Measurements from ENCODE around the gene MYH9.
"Not testable (repeated sequence)": the region's sequence is repeated elsewhere in the genome, so short reads cannot be mapped to it uniquely, and the experiment has no call there.

MYH9 gene

DNA sequence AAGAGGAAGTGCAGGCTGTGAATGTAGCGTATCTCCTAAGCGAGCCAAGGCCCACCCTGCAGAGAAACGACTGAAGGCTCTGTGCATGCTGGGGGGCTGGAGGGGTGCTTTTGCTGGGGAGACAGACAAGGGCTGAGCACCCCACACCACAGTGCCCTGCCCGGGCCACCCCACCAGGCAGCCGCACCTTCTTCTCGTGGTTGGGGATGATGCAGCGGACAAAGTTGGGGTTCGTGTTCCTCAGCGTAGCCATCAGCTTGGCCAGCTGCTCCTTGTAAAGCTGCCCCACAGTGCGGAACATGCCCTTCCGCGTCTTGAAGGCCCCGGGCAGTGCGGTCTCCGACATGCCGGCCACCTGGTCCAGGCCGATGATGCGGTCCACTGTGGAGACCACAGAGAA is 81.5 kb downstream of the MYH9 start:
- no peak for DNase-seq

DNA sequence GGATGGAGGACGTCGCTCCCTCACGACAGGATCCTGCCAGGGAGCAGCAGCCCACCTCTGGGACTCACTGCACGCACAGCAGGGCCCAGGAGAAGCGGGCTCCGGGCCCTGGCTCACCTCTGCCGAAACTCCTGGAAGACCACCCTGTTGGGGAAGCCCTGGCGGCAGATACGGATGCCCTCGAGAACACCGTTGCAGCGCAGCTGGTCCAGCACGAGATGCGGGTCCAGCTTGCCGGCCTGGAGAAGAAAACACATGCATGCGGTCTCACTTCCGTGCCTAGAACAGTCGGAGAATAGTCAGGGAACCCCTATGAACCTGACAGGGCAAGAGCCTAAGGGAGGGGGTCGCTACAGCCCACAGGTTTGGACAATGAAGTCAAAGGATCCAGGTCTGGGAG is 82.0 kb downstream of the MYH9 start:
- no peak for DNase-seq

DNA sequence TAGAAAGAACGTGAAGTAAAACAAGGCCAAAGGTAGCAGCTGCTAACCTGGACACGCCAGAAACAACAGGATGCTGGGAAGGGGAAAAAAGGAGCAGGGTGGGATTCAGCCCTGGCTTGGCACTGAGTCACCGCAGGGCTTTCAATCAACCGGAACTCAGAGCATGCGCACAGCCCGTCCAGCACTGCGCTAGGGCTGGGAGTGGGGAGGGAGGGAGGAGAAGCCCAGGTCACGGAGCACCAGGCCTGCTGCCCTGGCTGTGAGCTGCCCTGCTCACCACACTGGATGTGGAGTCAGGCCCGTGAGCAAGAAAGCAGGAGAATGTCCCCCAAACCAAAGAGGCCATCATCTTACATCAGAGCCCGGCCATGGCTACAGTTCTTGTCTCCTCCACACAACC is 83.3 kb downstream of the MYH9 start:
- no peak for DNase-seq

DNA sequence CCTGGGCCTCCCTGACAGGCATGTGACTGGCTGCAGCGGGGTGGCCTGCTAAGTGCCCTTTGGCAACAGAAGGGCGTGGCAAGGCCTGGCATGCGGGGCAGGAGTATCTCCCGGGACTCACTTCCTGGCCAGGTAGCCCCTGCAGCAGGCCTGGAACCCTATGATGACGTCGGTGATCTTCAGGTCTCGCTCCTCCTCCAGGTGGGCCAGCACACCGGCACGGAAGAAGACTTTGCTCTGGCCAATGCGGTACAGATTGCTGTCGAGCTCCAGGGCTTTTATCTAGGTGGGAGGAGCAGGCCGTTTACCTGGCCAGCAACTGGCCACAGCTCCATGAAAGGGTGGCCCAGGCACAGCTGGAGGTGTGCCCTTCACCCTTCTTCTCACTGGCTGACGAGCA is 83.9 kb downstream of the MYH9 start:
- no peak for DNase-seq

DNA sequence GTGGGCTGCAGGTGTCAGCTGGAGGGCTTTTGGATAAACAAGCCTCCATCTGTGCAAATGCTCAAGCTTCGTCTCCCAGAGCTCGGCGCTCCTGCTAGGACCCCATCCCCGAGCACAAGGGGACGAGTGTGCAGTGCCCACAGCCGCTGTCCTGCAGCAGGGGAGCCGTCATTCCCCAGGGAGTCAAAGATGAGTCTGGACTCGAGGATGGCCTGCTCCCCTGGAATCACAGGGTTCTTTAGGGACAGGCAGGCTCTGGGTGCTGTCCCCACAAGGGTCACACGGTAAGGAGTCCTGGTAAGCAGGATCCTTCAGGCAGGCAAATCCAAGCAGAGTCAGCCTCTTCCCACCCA is 84.7 kb downstream of the MYH9 start:
- no peak for DNase-seq

DNA sequence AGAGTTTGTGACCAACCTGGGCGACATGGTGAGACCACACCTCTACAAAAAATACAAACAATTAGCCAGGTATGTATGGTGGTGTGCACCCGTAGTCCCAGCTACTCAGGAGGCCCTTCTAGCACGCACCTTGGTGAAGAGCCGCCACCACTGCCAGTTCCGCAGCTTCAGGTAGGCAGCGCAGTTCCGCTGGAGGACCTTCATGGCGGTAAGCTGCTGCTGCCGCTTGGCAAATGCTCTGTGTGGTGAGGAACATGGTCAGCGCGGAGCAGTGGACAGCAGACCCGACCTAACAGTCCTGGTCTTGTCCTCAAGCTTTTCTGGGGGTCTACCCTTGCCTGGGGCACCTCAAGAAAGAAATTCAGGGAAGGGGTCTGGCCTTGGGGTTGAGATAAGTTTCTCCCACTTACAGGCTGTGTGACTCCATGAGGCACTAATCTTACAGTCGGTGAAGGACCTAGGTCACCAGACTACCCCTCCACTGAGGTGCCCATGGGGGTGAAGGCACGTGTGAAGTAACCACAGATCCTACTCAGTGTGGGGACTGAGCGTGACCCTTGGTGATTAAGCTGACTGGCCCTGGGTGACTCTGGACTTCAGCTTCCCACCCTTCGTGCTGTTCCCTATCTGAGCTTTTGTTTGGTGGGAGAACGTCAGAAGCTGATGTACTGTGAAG is 85.2 kb downstream of the MYH9 start:
- DNase-seq: no peak

DNA sequence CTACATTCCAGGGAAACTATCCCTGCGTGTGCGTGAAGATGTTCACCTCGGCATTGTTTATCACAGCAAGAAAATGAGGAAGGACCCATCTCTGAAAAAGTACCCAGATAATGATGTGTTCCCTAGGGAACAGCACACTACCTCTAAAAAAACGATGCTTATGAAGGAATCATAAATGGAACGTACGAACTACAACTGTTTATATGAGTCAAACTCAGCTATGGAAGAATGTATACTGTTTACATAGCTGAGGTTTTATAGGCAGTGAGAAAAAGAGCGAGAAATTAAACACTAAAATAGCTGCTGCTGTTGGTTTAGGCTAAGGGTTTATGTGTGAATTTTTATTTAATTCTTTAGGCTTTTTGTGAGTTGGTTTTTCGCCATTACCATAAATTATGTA is 85.9 kb downstream of the MYH9 start:
- no peak for DNase-seq

DNA sequence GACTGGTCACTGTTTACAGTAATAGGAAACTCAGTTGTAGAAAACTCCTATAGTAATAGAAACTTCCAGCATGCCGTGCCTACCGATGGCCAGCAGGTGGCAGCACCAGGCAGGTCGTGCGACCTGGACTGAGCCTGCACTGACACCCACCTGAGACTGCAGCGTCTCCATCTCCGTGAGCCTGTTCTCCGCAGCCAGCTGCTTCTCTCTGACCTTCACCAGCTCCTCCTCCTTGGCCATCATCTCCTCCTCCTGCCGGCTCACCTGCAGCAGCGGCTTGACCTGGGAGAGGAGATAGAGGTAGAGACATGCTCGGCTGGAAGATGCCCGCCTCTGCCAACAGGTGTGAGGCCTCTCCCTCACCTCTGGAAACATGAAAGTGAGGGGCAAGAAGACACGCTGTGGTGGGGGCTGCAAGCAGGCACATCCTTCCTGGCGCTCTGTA is 86.4 kb downstream of the MYH9 start:
- peak; percentile 84 for DNase-seq

DNA sequence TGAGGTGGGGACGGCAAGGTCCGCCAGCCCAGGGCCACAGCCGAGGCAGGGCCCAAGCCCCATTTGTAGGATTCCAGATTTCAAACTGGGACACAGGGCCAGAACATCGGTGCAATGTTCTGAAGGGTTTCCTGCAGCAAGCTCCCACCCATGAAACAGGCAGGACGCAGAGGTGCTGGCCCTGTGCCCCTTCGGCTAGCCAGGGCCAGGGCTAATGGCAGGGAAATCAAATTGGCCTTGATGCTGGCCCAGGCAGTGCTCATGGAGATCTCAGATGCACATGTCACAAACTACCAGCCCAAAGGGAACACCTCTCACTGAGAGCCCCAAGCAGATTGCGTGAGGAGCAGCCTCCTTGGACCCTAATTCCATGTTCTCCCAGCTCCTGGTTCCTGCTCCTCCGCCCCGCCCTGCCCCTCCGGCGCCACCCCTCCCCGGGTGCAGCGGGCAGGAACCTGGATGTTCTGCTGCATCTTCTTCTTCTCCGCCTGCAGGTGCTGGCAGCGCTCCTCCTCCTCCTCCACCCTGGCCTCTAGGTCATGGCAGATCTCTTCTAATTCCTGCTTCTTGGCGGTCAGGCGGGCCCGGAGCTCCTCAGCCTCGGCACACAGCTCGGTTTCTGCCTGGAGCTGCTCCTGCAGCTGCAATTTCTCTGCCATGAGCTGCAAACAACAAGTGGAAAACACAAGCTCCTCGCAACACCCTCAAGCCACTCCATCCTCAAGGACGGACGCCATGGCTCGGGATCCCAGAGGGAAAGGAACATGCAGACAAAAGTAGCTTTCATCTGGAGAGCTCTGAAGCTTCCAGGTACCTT is 87.2 kb downstream of the MYH9 start:
- no peak for DNase-seq

DNA sequence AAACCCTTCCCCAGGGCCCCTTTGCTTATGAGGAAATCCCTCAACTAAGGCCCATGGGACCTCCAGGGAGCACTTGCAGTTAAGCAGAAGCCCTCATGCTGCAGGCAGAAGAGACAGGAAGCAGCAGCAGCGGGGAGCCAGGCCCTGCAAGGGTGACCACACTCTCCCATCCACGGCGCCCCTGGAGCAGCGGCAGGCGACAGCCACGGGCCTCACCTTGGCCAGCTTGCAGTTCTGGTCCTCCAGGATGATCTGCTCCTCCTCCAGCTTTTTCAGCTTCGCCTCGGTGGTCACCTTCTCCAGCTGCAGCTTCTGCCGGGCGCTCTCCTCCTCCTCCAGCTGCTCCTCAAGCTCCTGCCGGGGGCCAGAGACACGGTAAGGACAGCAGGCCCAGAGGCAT is 87.9 kb downstream of the MYH9 start:
- no peak for DNase-seq

DNA sequence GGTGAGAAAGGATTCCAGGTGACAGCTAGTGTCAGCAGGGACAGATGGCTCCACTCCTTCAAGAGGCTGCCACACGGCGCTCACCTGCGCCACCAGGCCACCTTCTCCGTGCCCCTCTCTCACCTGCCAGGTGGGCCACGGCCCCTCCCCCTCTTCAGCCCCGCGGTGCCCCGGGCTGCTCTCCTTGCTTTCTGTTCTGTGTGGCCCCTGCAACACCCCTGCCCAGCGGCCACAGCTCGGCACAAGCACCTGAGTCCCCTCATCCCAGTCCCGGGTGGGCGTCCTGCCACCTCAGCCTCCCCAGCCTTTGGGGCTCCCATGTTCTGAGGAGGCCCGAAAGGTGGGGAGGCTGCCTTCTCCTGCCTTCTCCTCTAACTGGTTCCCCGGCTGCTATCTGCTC is 88.5 kb downstream of the MYH9 start:
- DNase-seq: no peak

DNA sequence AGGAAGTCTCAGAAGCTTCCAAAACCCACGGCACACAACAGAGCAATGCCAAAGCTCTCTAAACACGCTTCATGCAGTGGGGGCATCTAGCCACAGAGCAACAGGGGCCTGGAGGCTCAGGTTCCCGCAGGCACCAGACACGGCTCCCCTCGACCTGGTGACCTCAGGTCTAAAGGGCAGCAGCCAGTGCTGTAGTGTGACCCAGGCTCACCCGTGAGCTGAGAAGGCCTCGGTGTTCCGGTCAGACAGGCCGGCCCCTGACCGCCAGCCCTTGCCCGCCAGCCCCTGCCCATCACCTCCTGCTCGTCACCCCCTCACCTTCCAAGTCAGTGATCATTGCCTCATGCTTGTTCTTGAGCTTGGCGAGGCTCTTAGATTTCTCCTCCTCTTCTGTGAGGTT is 89.2 kb downstream of the MYH9 start:
- no peak for DNase-seq

DNA sequence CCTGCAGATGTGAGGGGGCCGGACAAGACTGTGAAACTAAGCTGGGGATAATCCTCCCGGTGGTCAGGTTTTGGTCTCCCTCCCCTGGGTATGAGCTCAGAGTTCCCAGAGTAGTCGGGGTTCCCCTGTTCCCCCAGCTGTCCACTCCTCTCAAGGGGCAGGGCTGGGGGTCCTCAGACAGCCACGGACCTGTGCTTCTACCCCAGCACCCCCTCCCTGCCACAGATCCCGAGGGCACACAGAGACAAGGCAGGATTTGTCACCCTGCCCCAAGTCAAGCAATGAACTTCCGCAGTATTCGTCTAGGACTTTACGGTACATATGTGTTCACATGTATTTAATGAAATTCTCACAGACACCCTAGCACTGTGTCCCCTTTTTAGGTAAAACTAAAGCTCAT is 89.6 kb downstream of the MYH9 start:
- DNase-seq: no peak

DNA sequence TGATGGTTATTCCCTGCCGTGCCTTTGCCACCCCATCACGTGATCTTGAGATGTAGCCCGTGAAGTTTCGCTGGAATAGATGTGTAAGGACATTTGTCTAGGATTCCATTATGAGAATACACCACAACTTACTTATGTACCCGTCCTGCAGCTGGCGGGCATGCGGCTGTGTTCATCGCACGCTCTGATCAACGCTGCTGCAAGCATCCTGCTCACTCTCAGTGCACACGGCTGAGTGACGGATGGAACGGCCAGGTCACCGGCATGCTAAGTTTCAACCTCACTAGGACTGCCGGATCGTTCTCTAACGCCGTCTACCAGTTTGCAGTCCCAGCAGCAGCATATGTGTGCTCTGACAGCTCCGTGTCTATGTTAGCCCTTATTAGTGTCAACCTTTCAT is 90.2 kb downstream of the MYH9 start:
- DNase-seq: no peak

DNA sequence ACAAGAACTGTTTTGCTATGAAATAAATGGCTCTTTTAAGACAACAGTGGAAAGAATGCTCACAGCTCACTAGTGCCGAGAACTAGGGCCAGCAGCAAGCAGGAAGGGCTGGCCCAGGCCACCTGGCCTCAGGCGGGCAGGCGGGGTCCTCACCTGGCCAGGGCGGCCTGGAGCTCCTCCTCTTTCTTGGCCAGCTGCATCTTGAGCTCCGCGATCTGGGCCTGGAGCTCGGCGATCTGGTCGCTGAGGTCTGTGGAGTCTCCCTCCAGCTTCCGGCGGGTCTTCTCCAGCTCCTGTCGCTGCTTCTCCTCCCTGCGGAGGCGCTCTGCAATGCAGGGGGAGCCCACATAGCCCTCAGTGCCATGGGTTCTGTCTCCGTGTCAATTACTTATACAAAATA is 91.1 kb downstream of the MYH9 start:
- no peak for DNase-seq

DNA sequence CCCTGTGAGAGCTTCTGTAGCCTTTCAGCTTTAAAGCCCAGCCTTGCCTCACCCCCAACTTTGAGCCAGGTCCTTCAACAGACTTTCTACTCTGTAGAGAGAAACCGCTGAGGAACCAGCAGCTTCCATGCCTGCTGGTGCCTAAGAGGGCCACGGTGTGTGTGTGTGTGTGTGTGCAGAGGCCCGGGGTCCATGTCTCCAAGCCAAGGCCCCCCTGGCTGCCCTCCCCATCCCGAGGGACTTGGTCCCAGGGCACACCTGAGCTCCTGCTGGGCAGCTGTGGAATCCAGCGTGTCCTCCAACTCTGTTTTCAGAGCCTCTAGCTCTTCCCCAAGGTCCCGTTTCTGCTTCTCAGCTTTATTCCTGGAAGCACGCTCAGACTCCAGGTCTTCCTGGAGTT is 92.5 kb downstream of the MYH9 start:
- no peak for DNase-seq

DNA sequence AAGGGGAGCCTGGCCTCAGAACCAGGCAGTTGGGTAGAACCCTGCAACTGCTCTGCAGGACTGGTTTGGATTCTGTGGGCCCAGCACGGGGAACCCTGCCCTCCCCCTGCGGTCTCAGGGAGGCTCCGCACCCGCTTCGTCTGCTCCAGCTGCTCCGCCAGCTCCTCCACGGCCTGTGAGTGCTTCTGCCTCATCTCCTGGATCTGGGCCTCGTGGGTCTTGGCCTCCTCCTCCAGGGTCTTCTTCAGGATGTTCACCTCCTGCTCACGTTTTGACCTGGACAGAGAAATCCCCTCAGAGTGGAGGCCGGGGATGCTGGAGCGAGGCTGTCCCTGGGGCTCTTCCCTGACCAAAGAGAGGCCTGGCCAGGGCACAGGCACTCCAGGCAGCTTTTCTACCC is 93.0 kb downstream of the MYH9 start:
- DNase-seq: no peak

DNA sequence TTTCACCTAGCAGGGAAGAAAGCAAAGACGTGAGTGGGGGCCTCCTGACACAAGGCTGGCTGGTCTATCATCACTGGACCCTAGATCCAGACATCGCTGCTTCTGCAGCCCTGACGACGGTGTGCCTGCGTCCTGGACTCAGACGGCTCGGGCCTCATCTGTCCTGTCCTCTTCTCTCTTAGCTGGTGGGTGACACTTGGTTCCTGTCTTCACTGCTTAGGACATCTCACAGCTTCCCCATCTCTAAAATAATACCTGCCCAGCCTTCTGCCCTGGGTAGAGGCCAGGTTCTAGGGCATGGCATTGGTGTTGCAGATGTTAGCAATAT is 93.5 kb downstream of the MYH9 start:
- DNase-seq: no peak

DNA sequence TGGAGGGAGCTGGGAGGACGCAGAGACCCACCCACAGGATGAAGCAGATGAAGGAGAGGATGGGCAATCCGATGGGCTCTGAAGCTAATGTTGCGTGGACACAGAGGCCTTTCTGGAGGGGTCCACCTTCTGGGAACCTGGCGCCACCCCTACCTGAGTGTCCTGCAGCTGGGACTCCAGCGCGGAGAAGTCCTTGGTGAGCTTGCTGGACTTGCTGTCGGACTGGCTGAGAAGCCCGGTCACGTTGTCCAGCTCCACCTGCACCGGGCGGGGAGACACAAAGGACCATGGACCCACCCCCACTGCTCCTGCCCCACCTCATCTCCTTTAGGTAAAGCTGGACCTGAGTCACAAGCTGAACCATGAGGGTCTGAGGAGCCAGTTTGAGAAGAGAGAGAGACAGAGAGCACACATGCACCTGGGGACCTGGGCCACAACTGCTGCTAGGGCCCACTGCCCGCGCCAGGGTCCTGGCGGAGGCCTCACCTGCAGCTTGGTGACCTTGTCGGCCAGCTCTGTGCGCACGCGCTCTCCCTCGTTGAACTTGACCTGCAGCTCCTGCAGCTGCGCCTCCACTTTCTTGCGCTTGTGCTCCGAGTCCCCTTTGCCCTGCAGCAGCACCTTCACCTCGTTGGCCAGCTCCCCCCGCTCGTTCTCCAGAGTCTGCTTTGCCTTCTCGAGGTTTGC is 94.0 kb downstream of the MYH9 start:
- DNase-seq: no peak

DNA sequence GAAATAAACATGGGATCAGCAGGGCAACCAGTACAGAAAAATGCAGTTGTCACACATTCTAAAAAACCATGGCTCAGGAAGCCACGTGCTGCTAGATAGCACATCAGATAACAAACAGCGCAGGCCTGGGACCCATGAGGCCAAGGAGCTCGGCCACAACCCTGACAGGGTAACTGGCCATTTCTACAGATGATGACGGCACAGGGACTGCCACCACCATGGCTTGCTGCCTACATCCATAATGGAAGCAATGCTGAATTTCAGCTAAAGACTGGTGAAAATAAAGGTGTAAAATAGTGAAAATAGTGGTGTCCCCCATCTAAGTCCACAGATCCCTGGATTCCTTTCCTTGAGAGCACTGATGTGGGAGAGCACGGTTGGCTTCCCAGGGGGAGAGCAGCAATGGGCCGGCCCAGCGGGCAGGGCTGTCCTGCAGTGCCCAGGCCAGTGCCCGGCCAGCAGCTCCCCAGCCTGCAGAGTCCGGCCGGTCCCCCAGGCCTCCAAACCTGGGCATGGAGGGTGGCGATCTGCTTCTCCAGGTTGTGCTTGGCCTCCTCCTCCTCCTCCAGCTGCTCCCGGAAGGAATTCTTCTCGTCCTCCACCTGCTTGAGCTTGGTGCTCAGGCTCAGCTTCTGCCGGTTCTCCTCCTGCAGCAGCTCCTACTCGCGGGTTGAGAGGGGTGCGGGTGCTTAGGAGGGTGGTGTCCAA is 94.8 kb downstream of the MYH9 start:
- no peak for DNase-seq

DNA sequence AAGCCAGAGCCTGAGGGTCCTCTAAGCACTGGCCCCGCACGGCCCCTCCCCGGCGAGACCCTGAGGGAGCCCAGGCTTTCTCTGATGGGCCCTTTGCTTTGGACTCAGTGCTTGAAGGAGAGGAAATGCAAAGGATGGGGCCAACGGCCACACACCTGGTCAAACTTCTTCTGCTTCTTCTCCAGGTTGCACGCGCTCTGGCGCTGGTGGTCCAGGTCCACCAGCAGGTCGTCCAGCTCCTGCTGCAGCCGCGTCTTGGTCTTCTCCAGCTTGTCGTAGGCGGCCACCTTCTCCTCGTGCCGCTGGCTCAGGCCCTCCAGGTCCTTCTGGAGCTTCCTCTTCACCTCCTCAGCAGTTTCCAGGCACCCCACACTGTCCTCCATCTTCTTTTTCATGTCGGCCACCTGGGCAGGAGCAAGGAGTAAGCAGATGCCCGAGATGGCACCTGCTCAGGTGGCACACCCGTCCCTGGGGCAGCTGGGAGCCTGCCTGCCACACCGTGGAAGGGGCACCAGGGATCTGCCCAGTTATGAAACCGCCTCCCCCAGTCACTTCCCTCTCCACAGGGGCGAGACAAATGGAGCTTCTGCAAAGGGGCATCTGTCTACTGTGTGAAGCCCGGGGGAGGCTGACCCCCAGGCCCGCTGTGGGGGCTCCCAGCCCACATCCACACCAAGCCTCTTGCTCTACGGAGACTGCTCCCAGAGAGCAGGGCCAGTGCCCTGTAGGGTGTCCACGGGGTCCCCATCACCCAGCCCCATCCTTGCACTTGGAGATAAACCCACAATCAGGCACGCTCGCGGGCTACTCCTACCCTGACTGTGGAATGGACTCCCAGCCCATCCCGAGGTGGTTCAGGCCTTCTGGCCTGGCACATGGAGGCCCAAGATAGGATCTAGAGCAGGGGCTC is 95.7 kb downstream of the MYH9 start:
- DNase-seq: no peak

DNA sequence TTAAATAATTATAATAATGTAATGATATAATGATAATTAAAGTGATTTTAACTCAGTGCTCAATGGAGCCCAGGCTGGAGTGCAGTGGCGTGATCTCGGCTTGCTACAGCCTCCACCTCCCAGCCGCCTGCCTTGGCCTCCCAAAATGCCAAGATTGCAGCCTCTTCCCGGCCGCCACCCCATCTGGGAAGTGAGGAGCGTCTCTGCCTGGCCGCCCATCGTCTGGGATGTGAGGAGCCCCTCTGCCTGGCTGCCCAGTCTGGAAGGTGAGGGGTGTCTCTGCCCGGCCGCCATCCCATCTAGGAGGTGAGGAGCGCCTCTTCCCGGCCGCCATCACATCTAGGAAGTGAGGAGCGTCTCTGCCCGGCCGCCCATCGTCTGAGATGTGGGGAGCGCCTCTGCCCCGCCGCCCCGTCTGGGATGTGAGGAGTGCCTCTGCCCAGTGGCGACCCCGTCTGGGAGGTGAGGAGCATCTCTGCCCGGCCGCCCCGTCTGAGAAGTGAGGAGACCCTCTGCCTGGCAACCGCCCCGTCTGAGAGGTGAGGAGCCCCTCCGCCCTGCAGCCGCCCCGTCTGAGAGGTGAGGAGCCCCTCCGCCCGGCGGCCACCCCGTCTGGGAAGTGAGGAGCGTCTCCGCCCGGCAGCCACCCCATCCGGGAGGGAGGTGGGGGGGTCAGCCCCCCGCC is 97.2 kb downstream of the MYH9 start:
- DNase-seq: not testable (repeated sequence)

Measured in activated naive CD4-positive, alpha-beta T cell treated with anti-CD3 and anti-CD28 coated beads, Interleukin-2, amount 50 U/mL, for 16 hours (primary cell).